Lower leg skin (tissue), 4 donors: ENCODE measurements around the gene CABP4. TPM values are rescaled to one million over a fixed set of nuclear protein-coding genes. Genes with fewer than 3 reads are reported as not detected.
A peak's percentile ranks its signal among the peaks of the same experiment; 100 is the strongest.

Experiments used
- DNase-seq, 2 donors: peaks; one replicate each; pipeline ENCODE4 v3.0.0-alpha.2; 2019; ENCODE audit warnings: low spot score in 2 of 2
- H3K4me3 ChIP-seq: fragments of 200-600 bp; sonication (generic); 2 replicates; pipeline ENCODE4 v1.5.1; 2017; ENCODE audit warnings: mild to moderate bottlenecking, low read depth; ENCODE audit not compliant: poor library complexity, severe bottlenecking
- CTCF ChIP-seq, 3 donors: fragments of 450-650 bp; IDR thresholded peaks; one replicate each; pipeline ENCODE4 v1.5.1; 2016; ENCODE audit warnings: antibody characterized with exemption in 3 of 3, mild to moderate bottlenecking in 3 of 3, moderate library complexity in 2 of 3
- POLR2A ChIP-seq, 2 donors: fragments of 450-650 bp; IDR thresholded peaks; one replicate each; pipeline ENCODE4 v1.6.1; 2016 to 2017; ENCODE audit warnings: antibody characterized with exemption in 2 of 2, mild to moderate bottlenecking in 1 of 2, moderate library complexity in 1 of 2
- WGBS, 2 donors: methylation state at CpG; one replicate each; pipeline ENCODE4 v1.1.5; 2018; 5-methylcytosine and 5-hydroxymethylcytosine counted together
- intact Hi-C: fragments of 100-400 bp; cut with DNase I; formaldehyde crosslinking; loops from one replicate; pipeline ENCODE4 v1.15.0; 2023; ENCODE audit warnings: low total_unique reads
- total RNA-seq, 4 donors: library from RNA; depleted of rRNA; stranded (reverse); fragments of >200 nt; gene quantifications; one replicate each; pipeline ENCODE4 v1.1.0, GENCODE V29; 2016

Gene CABP4
- total RNA-seq, 4 donors from 2014 or later: 0.11 to 0.25 TPM; not detected in 2

GRCh38 chr11:67497656-67498291 is 42.6 kb downstream of the CABP4 start:
- no peak for DNase-seq
- no peak overlapping the region for H3K4me3 ChIP-seq
- TF ChIP-seq POLR2A (IDR thresholded peaks at IDR 0.05): no peak
- TF ChIP-seq CTCF (IDR thresholded peaks at IDR 0.05): no peak
- intact Hi-C loops: no loop called here
- 95 to 97% methylated on average over 16 to 21 of the region's 21 CpGs for WGBS, 2 donors

DNA sequence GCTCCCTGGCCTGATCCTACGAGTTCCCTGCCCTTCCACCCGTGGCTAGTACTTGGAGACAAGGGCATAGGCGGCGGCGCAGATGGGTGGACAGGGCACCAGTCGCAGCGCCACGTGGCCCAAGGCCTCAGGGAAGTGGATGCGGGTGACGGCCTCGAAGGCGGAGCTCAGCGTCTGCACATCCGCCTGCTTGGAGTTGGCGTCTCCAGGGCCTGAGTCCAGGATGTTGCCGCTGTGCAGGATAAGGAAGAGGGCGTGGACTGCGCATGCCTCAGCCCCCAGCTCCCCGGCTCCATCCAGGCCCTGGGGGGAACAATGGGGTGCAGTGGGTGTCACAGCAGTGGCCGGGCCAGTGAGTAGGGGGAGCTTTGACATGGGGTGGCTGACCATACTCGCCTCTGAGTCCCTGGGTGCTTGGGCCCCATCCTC is 43.4 kb downstream of the CABP4 start:
- TF ChIP-seq CTCF (IDR thresholded peaks at IDR 0.05) (no peak), POLR2A (IDR thresholded peaks at IDR 0.05) (no peak)
- DNase-seq: peak in 1 of 2 donors; percentile 80
- intact Hi-C loops: no loop called here
- no peak overlapping the region for H3K4me3 ChIP-seq
- 65 to 89% methylated on average over 19 to 21 of the region's 21 CpGs for WGBS, 2 donors

DNA sequence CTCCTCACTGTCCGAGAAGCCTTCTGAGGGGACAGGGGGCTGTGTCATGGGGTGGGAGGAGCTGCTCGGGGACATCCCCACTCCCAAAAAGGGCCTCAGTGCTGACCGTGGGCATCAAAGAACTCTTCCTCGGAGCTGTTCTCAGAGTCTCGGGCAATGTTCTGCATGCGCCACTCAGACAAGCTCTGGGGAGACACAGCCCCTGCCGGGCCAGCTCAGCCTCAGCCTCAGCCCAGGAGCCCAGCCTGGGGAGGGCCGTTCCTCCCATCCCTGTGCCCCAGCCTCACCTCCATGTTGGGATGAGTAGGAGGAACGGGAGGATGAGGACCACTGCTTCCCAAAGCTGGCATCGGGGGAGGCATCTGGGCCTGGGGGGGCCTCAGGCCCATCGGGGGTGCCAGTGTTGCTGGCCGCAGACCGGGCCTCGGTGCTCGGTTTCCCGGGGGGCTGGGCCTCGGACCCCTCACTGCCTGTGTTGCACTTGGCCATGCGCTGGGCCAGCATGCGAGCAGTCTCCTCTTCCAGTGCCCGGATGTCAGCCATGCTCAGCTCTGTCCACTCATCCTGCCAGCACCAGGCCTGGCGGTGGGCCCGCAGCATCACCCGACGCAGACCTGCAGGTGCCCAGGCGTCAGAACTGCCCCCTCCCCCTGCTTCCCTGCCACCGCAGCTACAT is 44.8 kb downstream of the CABP4 start:
- 87 to 93% methylated on average over 20 to 26 of the region's 26 CpGs for WGBS, 2 donors
- intact Hi-C loops: loop anchor here (10.0 kb wide), 1 partner anchor 105 kb away; the partner anchor contains the start of gene RAD9A
- DNase-seq: no peak

DNA sequence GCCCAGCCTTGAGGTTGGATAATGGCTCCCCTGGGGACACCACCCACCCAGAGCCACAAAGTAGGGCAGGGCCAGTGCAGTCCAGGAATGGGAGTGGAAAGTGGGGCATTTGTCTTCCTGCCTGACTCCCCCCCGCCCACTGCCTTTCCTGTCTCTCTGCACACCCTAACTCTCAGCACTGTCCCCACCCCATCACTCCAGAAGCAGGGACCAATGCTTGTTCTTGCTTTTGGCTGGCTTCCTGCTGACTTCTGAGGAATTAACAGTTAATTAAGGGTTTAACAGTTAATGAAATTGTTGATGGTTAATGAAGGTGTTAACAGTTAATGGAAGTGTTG is 45.3 kb downstream of the CABP4 start:
- TF ChIP-seq CTCF (IDR thresholded peaks at IDR 0.05) (no peak), POLR2A (IDR thresholded peaks at IDR 0.05) (no peak)
- 90 to 100% methylated on average over 1 of the region's 1 CpG for WGBS, 2 donors
- no peak for DNase-seq
- intact Hi-C loops: loop anchor here (10.0 kb wide), 1 partner anchor 106 kb away; the partner anchor contains the start of gene RAD9A
- no peak overlapping the region for H3K4me3 ChIP-seq

More for the DNA sequence above, 44.8 kb downstream of the CABP4 start:
- H3K4me3 ChIP-seq: no peak overlapping the region
- no peak for TF ChIP-seq POLR2A (IDR thresholded peaks at IDR 0.05)
- no peak for TF ChIP-seq CTCF (IDR thresholded peaks at IDR 0.05)

- WGBS, 2 donors: 91 to 93% methylated on average over 9 of the region's 9 CpGs
- DNase-seq: no peak
- intact Hi-C loops: loop anchor here (10.0 kb wide), 1 partner anchor 106 kb away; the partner anchor contains the start of gene RAD9A
- no peak overlapping the region for H3K4me3 ChIP-seq
- TF ChIP-seq CTCF (IDR thresholded peaks at IDR 0.05) (no peak), POLR2A (IDR thresholded peaks at IDR 0.05) (no peak)
Observed at GRCh38 chr11:67500831-67501715, 45.9 kb downstream of the CABP4 start.
